HepG2 (cell line): ENCODE results near the gene RAB8A. TPM values are rescaled to one million over a fixed set of nuclear protein-coding genes. Genes with fewer than 3 reads are reported as not detected.

Experiments used
- CHD4 ChIP-seq: fragments of 200-600 bp; sonication (generic); IDR thresholded peaks from 2 replicates; pipeline ENCODE4 v1.7.0; 2017; ENCODE audit warnings: mild to moderate bottlenecking, low read length, borderline replicate concordance
- EP300 ChIP-seq, 3 experiments: sonication (generic) in 1 of 3; formaldehyde crosslinking in 1 of 3; IDR thresholded peaks; 2 replicates each; pipeline versions ENCODE4 v1.5.1 to v1.6.1; 2011 to 2020; ENCODE audit warnings: low read depth in 2 of 3, low read length in 2 of 3, borderline replicate concordance in 1 of 3, improper control_type of control experiment in 1 of 3, mild to moderate bottlenecking in 1 of 3, missing genetic modification reagents in 1 of 3, moderate library complexity in 1 of 3
- ETV5 ChIP-seq: IDR thresholded peaks from 2 replicates; pipeline ENCODE4 v1.6.1; 2018; ENCODE audit warnings: missing biosample characterization, missing genetic modification reagents, inconsistent platforms, borderline replicate concordance
- FOXO1 ChIP-seq: sonication (generic); formaldehyde crosslinking; IDR thresholded peaks from 2 replicates; pipeline ENCODE4 v1.4.0; 2020; ENCODE audit warnings: missing genetic modification reagents
- GATAD2A ChIP-seq: IDR thresholded peaks from 2 replicates; pipeline ENCODE4 v1.6.1; 2016
- HOXD1 ChIP-seq: sonication (generic); formaldehyde crosslinking; IDR thresholded peaks from 2 replicates; pipeline ENCODE4 v1.5.0; 2020; ENCODE audit warnings: missing genetic modification reagents
- POGK ChIP-seq: sonication (generic); formaldehyde crosslinking; conservative IDR thresholded peaks from 2 replicates; pipeline ENCODE4 v1.8.0; 2022; ENCODE audit warnings: mild to moderate bottlenecking, moderate library complexity, missing genetic modification reagents
- POLR2AphosphoS2 ChIP-seq: IDR thresholded peaks from 2 replicates; pipeline ENCODE4 v1.6.1; 2011; ENCODE audit warnings: low read depth, low read length, improper control_type of control experiment
- PRDM15 ChIP-seq: sonication (generic); formaldehyde crosslinking; IDR thresholded peaks from 2 replicates; pipeline ENCODE4 v1.4.0; 2020; ENCODE audit warnings: missing genetic modification reagents
- PREB ChIP-seq: sonication (generic); formaldehyde crosslinking; IDR thresholded peaks from 2 replicates; pipeline ENCODE4 v1.4.0; 2020; ENCODE audit warnings: missing genetic modification reagents
- PRMT3 ChIP-seq: sonication (generic); formaldehyde crosslinking; IDR thresholded peaks from 2 replicates; pipeline ENCODE4 v1.8.1; 2022; ENCODE audit warnings: low read depth, mild to moderate bottlenecking, moderate library complexity, missing genetic modification reagents, borderline replicate concordance
- SAFB2 ChIP-seq: sonication (generic); formaldehyde crosslinking; IDR thresholded peaks from 2 replicates; pipeline ENCODE4 v1.5.1; 2020; ENCODE audit warnings: missing genetic modification reagents, low read depth, mild to moderate bottlenecking, borderline replicate concordance
- TCF7 ChIP-seq: sonication (generic); IDR thresholded peaks from 2 replicates; pipeline ENCODE4 v1.6.1; 2016; ENCODE audit warnings: antibody characterized with exemption, low read depth
- TEAD3 ChIP-seq: optimal IDR thresholded peaks from 2 replicates; pipeline ENCODE3; 2016; ENCODE audit warnings: borderline replicate concordance
- ZBTB34 ChIP-seq: sonication (generic); formaldehyde crosslinking; IDR thresholded peaks from 2 replicates; pipeline ENCODE4 v1.8.0; 2022; ENCODE audit warnings: mild to moderate bottlenecking, missing genetic modification reagents
- polyA plus RNA-seq, 8 experiments: library from polyadenylated mRNA; depleted of rRNA in 3 of 8; stranded (reverse) in 7 of 8; unstranded in 1 of 8; fragments of >200 nt; fragmentation: Illumina TruSeq in 4 of 8; extraction: Trizol in 4 of 8; gene quantifications; 2 replicates each; pipeline versions ENCODE4 v1.2.1 to v1.2.3, GENCODE V29; 2011 to 2016; ENCODE audit warnings: low read depth in 4 of 8, missing spikeins in 1 of 8, mixed read lengths in 1 of 8; ENCODE audit not compliant: insufficient read depth in 1 of 8
- total RNA-seq, 5 experiments: library from RNA; depleted of rRNA; stranded (reverse); fragments of >200 nt; fragmentation: Illumina TruSeq; extraction: Trizol; gene quantifications; 2 replicates each; pipeline ENCODE4 v1.2.3, GENCODE V29; 2016; ENCODE audit warnings: low read depth in 1 of 5

Gene RAB8A
- total and polyA plus RNA-seq, 2 of the 13 experiments (the other 11 are each of a cell fraction or from before 2014, with no cell fraction given) = 36.7 to 45.0 TPM

GRCh38 chr19:16088351-16089009, 23.2 kb upstream of the RAB8A start (continued):
- 0 out of 2 replicates have a peak, but pooled peaks have one; percentile 53 for TF ChIP-seq CHD4
- TF ChIP-seq ZBTB34 (CRISPR knock-in tag) = 0 out of 2 replicates have a peak, but pooled peaks have one; percentile 27
- 0 out of 2 replicates have a peak, but pooled peaks have one; percentile 14 for TF ChIP-seq GATAD2A (CRISPR knock-in tag)
- TF ChIP-seq SAFB2 (CRISPR knock-in tag) = no peak
- no peak for TF ChIP-seq POLR2AphosphoS2
- TF ChIP-seq ETV5 (CRISPR knock-in tag) = peak; percentile 55; the same call in 1 of the 2 replicates
- TF ChIP-seq POGK (CRISPR knock-in tag) = no peak
- TF ChIP-seq TEAD3 (CRISPR knock-in tag) = peak; percentile 24
- peak; percentile 76; the same call in 1 of the 2 replicates for TF ChIP-seq HOXD1
- TF ChIP-seq TCF7 = peak; percentile 65
- TF ChIP-seq EP300 (IDR thresholded peaks at IDR 0.05; ENCODE audit: low read depth in 2 of 2, low read length in 2 of 2) = 0 out of 4 replicates have a peak, but pooled peaks of 1 of the 2 experiments have one; percentile 14
- no peak for TF ChIP-seq EP300 (CRISPR knock-in tag; IDR thresholded peaks at IDR 0.05; ENCODE audit: borderline replicate concordance)
- no peak for TF ChIP-seq PRMT3
- TF ChIP-seq FOXO1 = no peak
- TF ChIP-seq PRDM15 = peak; percentile 38; the same call in 1 of the 2 replicates
- TF ChIP-seq PREB = no peak
